H54 (cell line): Measurements from ENCODE around the gene OTOP1.
"Not testable (repeated sequence)": the region's sequence is repeated elsewhere in the genome, so short reads cannot be mapped to it uniquely, and the experiment has no call there.

ENCODE experiments used
- DNase-seq: peaks from one replicate; pipeline ENCODE4 v3.0.0; 2011; ENCODE audit warnings: low spot score, mixed read lengths; ENCODE audit not compliant: insufficient read length
- FAIRE-seq: peaks from 3 replicates; lab custom pipeline; 2011; peaks lifted over from hg19 to GRCh38; lab: Jason Lieb, UNC

Gene OTOP1

GRCh38 chr4:4143376-4143775 is 83.4 kb downstream of the OTOP1 start:
- FAIRE-seq, DNase-seq: not testable (repeated sequence)

DNA sequence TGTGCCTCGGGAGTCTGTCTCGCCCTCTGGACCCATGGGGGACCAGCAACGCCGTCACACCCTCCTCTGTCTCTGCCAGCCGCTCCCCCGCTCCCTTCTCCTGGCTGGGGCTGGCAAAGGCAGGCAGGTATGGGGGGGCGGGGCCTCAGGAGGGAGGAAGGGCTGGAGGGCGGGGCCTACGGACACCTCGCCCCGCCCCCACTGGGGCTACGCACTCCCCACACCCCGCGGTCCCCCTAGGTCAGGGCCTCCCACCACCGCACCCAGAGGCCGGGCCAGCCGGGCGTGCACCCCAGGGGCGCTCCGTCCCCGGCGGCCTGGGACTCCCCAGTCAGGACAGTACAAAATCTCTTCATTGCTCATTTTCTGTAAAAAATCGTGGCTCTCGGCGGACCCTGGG is 84.0 kb downstream of the OTOP1 start:
- FAIRE-seq, DNase-seq: not testable (repeated sequence)

- FAIRE-seq: not testable (repeated sequence)
These were observed 85.5 kb downstream of the OTOP1 start for GRCh38 chr4:4141186-4141585.

More at GRCh38 chr4:4141186-4141585, 85.5 kb downstream of the OTOP1 start:
- not testable (repeated sequence) for DNase-seq
